ENCODE measurements around the gene SETMAR. TPM values are rescaled to one million over a fixed set of nuclear protein-coding genes. Genes with fewer than 3 reads are reported as not detected.
A peak's percentile ranks its signal among the peaks of the same experiment; 100 is the strongest.

The SETMAR gene
- total and polyA plus RNA-seq, 2 of the 8 experiments (the other 6 are each of a cell fraction or from before 2014, with no cell fraction given), result 16.1 to 25.3 TPM

GRCh38 chr3:4332574-4332973 lies 29.4 kb downstream of the SETMAR start:
- 84% methylated on average over 3 of the region's 3 CpGs; no CpG with 5 or more reads in 1 of the 2 experiments for WGBS, 2 experiments (ENCODE audit: extremely low coverage in 1 of 2, insufficient coverage in 1 of 2, insufficient read length in 1 of 2, insufficient replicate concordance in 2 of 2, low coverage in 1 of 2, low lambda C conversion rate in 2 of 2, missing lambda C conversion rate in 1 of 2)
- Histone ChIP-seq H3K23me2 (ENCODE audit: low read depth, low read length) (0 out of 2 replicates have a peak, but pooled peaks cover 2% of the 10 kb centered on the region), H2BK15ac (ENCODE audit: low read length) (no peak overlapping the region), H2AFZ (ENCODE audit: low read length) (no peak overlapping the region), H3K23ac (ENCODE audit: insufficient read length) (no peak overlapping the region), H3K18ac (ENCODE audit: extremely low read depth, low read length) (no peak overlapping the region), H3K9me3 (ENCODE audit: insufficient read depth in 2 of 2, low read depth in 1 of 2, low read length in 1 of 2) (peaks cover 15 to 20% of the 10 kb centered on the region in 2 experiments; a peak in 3 of 4 replicates), H2AK5ac (ENCODE audit: low read depth, low read length) (no peak overlapping the region; the same call in 1 of the 2 replicates), H2BK20ac (ENCODE audit: low read length) (0 out of 2 replicates have a peak overlapping the region, but pooled peaks have one; percentile 48), H3K9ac (replicated peaks in 1 of 4; ENCODE audit: extremely low read depth in 1 of 4, low read depth in 3 of 4, low read length in 3 of 4) (no peak overlapping the region), H3K4ac (replicated peaks; ENCODE audit: insufficient read length, low read depth, low read length) (no peak overlapping the region), H3K27me3 (replicated peaks in 1 of 4; ENCODE audit: control insufficient read depth in 3 of 4, extremely low read depth in 1 of 4, insufficient read depth in 3 of 4, low read length in 3 of 4) (no peaks in the 10 kb centered on the region), H4K5ac (ENCODE audit: insufficient read length, low read depth, low read length) (no peak overlapping the region), H3K4me3 (ENCODE audit: extremely low read depth in 1 of 4, insufficient read depth in 2 of 4, low read depth in 3 of 4, low read length in 4 of 4) (no peak overlapping the region), H3K36me3 (ENCODE audit: control insufficient read depth in 2 of 4, insufficient read depth in 4 of 4, low read length in 3 of 4) (peaks cover 0 to 6% (median 1%) of the 10 kb centered on the region in 4 experiments; a peak in 2 of 8 replicates), H3K27ac (ENCODE audit: low read depth, low read length) (no peak overlapping the region), H4K91ac (replicated peaks; ENCODE audit: insufficient read length, low read length) (no peak overlapping the region), H3K79me2 (ENCODE audit: control insufficient read depth in 1 of 2, insufficient read depth in 2 of 2, low read length in 2 of 2) (no peaks in the 10 kb centered on the region), H2BK120ac (replicated peaks; ENCODE audit: low read depth, low read length) (no peak overlapping the region), H2BK12ac (ENCODE audit: low read depth, low read length) (no peak overlapping the region), H3K79me1 (ENCODE audit: low read depth, low read length) (no peaks in the 10 kb centered on the region), H2BK5ac (ENCODE audit: low read depth, low read length) (no peak overlapping the region), H4K20me1 (replicated peaks in 1 of 2; ENCODE audit: control insufficient read depth in 1 of 2, insufficient read depth in 2 of 2, low read length in 2 of 2) (no peaks in the 10 kb centered on the region), H3K14ac (ENCODE audit: insufficient read length) (no peak overlapping the region), H4K8ac (ENCODE audit: extremely low read depth, insufficient read depth, low read length) (no peak overlapping the region), H3K4me1 (replicated peaks in 1 of 4; ENCODE audit: control insufficient read depth in 3 of 4, insufficient read depth in 4 of 4, low read length in 3 of 4) (peaks cover 1 to 11% (median 6%) of the 10 kb centered on the region in 4 experiments; a peak in 4 of 7 replicates), H3K56ac (replicated peaks; ENCODE audit: insufficient read length, low read depth, low read length) (no peak overlapping the region), H3K4me2 (ENCODE audit: insufficient read depth in 1 of 2, low read depth in 2 of 2, low read length in 2 of 2) (no peak overlapping the region)
- no peak for DNase-seq (ENCODE audit: low read depth in 1 of 2, low spot score in 2 of 2)
- ChIA-PET POLR2A (ENCODE audit: partially characterized antibody) (interaction anchor here (1.5 kb wide), 1 partner anchor 25 kb away, joined by 4 read pairs; no protein-coding TSS in a partner anchor), CTCF (ENCODE audit: partially characterized antibody) (interaction anchor here (1.1 to 6.1 kb wide), 5 partner anchors 10 to 301 kb away, joined by 3 to 21 read pairs (median 5); no protein-coding TSS in a partner anchor)
- no peak for FAIRE-seq
- TF ChIP-seq JUN (IDR thresholded peaks at IDR 0.05; ENCODE audit: low read depth, low read length) (no peak), CBX8 (IDR thresholded peaks at IDR 0.05; ENCODE audit: borderline replicate concordance, low read depth, low read length) (no peak), ZNF274 (IDR thresholded peaks at IDR 0.05; ENCODE audit: borderline replicate concordance, extremely low read depth, low read length) (no peak), RFX5 (IDR thresholded peaks at IDR 0.05; ENCODE audit: borderline replicate concordance, low read depth, low read length) (no peak), TBP (IDR thresholded peaks at IDR 0.05; ENCODE audit: low read depth, low read length) (no peak), MAFK (IDR thresholded peaks at IDR 0.05; ENCODE audit: low read depth, low read length) (no peak), GTF2F1 (IDR thresholded peaks at IDR 0.05; ENCODE audit: borderline replicate concordance, low read depth, low read length) (no peak), HDAC6 (IDR thresholded peaks at IDR 0.05; ENCODE audit: low read depth, low read length) (no peak), USF2 (IDR thresholded peaks at IDR 0.05; ENCODE audit: low read length) (no peak), FOSL1 (IDR thresholded peaks at IDR 0.05; ENCODE audit: insufficient read depth, low read depth, low read length) (no peak)
